GM23248 (cell line): ENCODE data around the gene BPIFA1.

ENCODE experiments used
- EZH2 ChIP-seq: fragments of 200-600 bp; sonication (generic); IDR thresholded peaks from 2 replicates; pipeline ENCODE4 v1.6.1; 2018; ENCODE audit warnings: antibody characterized with exemption, mild to moderate bottlenecking; ENCODE audit not compliant: insufficient read depth, poor library complexity, severe bottlenecking
- EZH2phosphoT487 ChIP-seq: fragments of 200-600 bp; sonication (generic); IDR thresholded peaks from 2 replicates; pipeline ENCODE4 v1.6.1; 2018; ENCODE audit warnings: antibody characterized with exemption, moderate library complexity, mild to moderate bottlenecking, low read depth; ENCODE audit not compliant: insufficient read depth

GRCh38 chr20:33217052-33217451, 18.7 kb upstream of the BPIFA1 start, which contains the start of gene BPIFA3:
- no peak for TF ChIP-seq EZH2
- TF ChIP-seq EZH2phosphoT487: no peak
